ENCODE results near the gene NID1. TPM values are rescaled to one million over a fixed set of nuclear protein-coding genes. Genes with fewer than 3 reads are reported as not detected.

Gene NID1
- total and polyA plus RNA-seq, 2 donors (not counting 3 experiments of a cell fraction or from before 2014, with no cell fraction given) = 87.0 to 109 TPM

DNA sequence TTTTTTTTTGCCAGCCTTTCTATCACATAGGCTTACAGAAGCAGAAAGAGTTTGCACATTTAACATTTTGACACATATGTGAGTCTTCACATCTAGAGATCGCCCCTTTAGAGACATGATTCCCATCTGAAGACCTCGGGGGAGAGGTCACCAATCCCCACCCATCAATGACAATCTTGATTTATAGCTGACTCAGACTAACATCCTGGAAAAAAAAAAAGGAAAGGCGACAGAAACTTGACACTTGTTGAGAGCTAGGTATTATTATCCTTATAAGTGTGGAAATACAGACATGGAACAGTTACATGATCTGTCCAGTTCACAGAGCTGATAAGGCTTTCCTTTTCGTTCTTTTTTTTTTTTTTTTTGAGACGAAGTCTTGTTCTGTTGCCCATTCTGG is 28.0 kb upstream of the NID1 start:
- POLR2A ChIA-PET = no interaction called here
- CTCF ChIA-PET = no interaction called here
- no TSS peak for BruUV-seq (replicated peaks)
- TF ChIP-seq POLR2A (IDR thresholded peaks at IDR 0.05; ENCODE audit: low read depth, low read length) (no peak), MYC (IDR thresholded peaks at IDR 0.05; ENCODE audit: low read depth, low read length) (no peak), FOS (IDR thresholded peaks at IDR 0.05; ENCODE audit: borderline replicate concordance, insufficient read depth, low read length) (no peak), JUN (IDR thresholded peaks at IDR 0.05; ENCODE audit: borderline replicate concordance, insufficient read depth, insufficient read length, low read depth) (no peak), POLR2AphosphoS5 (IDR thresholded peaks at IDR 0.05; ENCODE audit: insufficient read depth, low read depth, low read length) (no peak), MAX (IDR thresholded peaks at IDR 0.05; ENCODE audit: insufficient read depth, insufficient read length) (no peak), GATA2 (IDR thresholded peaks at IDR 0.05; ENCODE audit: insufficient read depth, insufficient read length, low read depth, low read length) (no peak), EZH2 (IDR thresholded peaks at IDR 0.05; ENCODE audit: borderline replicate concordance, low read depth, low read length, severe bottlenecking) (no peak), CTCF (IDR thresholded peaks at IDR 0.05; ENCODE audit: extremely low read depth in 1 of 2, insufficient read depth in 1 of 2, low read depth in 1 of 2, low read length in 2 of 2) (no peak)
- Histone ChIP-seq H3K36me3 (ENCODE audit: control insufficient read depth in 2 of 2, extremely low read depth in 1 of 2, insufficient read depth in 2 of 2, low read length in 2 of 2) (no peaks in the 10 kb centered on the region), H3K9me3 (replicated peaks; ENCODE audit: control insufficient read depth, insufficient read depth, low read length) (no peaks in the 10 kb centered on the region), H3K27me3 (ENCODE audit: control insufficient read depth in 2 of 2, insufficient read depth in 2 of 2, low read length in 2 of 2) (no peaks in the 10 kb centered on the region), H3K79me2 (ENCODE audit: control insufficient read depth, insufficient read depth, low read length) (no peaks in the 10 kb centered on the region), H3K27ac (ENCODE audit: insufficient read depth, low read depth, low read length) (no peak overlapping the region), H3K4me2 (ENCODE audit: insufficient read depth, low read length) (no peak overlapping the region), H4K20me1 (replicated peaks; ENCODE audit: control insufficient read depth, extremely low read depth, insufficient read depth, low read length) (no peaks in the 10 kb centered on the region), H3K4me3 (replicated peaks in 1 of 3; ENCODE audit: insufficient read depth in 1 of 3, low read depth in 1 of 3, low read length in 3 of 3) (no peak overlapping the region), H3K9me1 (replicated peaks; ENCODE audit: control insufficient read depth, extremely low read depth, insufficient read depth, low read length) (no peaks in the 10 kb centered on the region), H3K9ac (replicated peaks; ENCODE audit: extremely low read depth, insufficient read depth, low read length) (no peak overlapping the region), H3K4me1 (ENCODE audit: control insufficient read depth, extremely low read depth, insufficient read depth, low read length) (peaks cover 3% of the 10 kb centered on the region), H2AFZ (ENCODE audit: low read depth, low read length) (no peak overlapping the region)
- dilution Hi-C loops (cut with MboI; ENCODE audit: extremely low pct_ligation_motif_present, low sequenced_read_pairs) = no loop called here
- intact Hi-C loops (cut with micrococcal nuclease) = no loop called here
- FAIRE-seq (no peak), DNase-seq (ENCODE audit: low read depth, low spot score) (no peak)

Measured in endothelial cell of umbilical vein (primary cell).